MG63 (cell line): ENCODE results near the gene DTL. TPM values are rescaled to one million over a fixed set of nuclear protein-coding genes. Genes with fewer than 3 reads are reported as not detected.

Experiments used
- DNase-seq: peaks from one replicate; pipeline ENCODE4 v3.0.0-alpha.2; 2020
- H3K27me3 ChIP-seq: fragments of 250-450 bp; sonication (Bioruptor Pico); 2 replicates; pipeline ENCODE4 v1.5.1; 2020; ENCODE audit warnings: mild to moderate bottlenecking, moderate library complexity
- H3K36me3 ChIP-seq: fragments of 250-450 bp; sonication (Bioruptor Pico); 2 replicates; pipeline ENCODE4 v1.5.1; 2020; ENCODE audit warnings: mild to moderate bottlenecking, moderate library complexity
- H3K4me3 ChIP-seq: fragments of 250-450 bp; sonication (Bioruptor Pico); 2 replicates; pipeline ENCODE4 v1.5.1; 2020; ENCODE audit warnings: mild to moderate bottlenecking, moderate library complexity
- H3K9me3 ChIP-seq: fragments of 250-450 bp; sonication (Bioruptor Pico); 2 replicates; pipeline ENCODE4 v1.5.1; 2020; ENCODE audit warnings: mild to moderate bottlenecking, moderate library complexity
- total RNA-seq: library from RNA; depleted of rRNA; stranded (reverse); fragments of >200 nt; shearing (Covaris generic); gene quantifications from 2 replicates; pipeline ENCODE4 v1.2.3, GENCODE V29; 2014; ENCODE audit warnings: low replicate concordance

The DTL gene
- total RNA-seq, 1 experiment from 2014 or later, result 35.1 TPM

DNA sequence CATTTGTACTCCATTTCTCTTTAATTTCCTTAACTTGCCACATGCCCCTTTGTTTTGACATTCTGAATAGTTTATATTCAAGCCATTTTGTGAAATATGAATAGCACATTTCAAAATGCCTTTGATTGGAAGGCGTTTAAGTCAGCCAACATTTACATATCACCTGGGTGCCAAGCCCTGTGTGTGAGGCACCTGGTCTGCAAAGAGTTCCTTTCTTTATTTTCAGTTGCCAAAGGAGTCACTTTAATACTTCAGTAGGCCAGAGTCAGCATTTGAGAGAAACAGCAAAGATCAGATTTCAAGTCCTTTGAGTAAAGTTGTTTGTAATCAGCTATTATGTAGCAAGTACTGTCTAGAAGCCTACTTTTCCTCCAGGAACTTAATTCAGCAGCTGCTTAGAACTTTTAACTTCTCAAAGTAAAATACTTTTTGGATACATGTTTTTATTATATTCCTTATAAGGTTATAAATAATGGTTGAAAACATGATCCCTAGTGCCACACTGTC, 70.8 kb downstream of the DTL start:
- DNase-seq, result no peak
- H3K9me3 ChIP-seq, result no peaks in the 10 kb centered on the region
- H3K36me3 ChIP-seq, result peaks cover 40% of the 10 kb centered on the region
- no peak overlapping the region for H3K4me3 ChIP-seq
- no peaks in the 10 kb centered on the region for H3K27me3 ChIP-seq

DNA sequence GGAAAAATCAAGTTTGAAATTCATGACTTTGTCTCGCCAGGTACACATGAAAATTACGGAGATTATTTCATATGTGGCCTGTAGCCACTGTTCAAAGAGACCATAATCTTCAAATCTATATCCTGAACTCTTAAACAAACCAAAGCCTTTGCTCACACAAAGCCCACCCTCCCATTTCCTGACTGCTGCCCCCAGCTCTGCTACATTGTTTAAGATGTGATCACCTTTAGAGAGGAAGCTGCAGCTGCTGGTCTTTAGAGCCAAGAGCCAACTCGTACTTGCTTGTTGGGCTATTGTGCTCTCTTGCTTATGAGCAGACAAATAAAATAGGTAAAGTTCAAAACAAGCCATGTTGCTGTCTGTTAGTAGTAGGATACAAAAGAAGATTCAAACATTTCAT, 71.9 kb downstream of the DTL start:
- Histone ChIP-seq H3K27me3 (no peaks in the 10 kb centered on the region), H3K9me3 (no peaks in the 10 kb centered on the region), H3K4me3 (no peak overlapping the region), H3K36me3 (peaks cover 37% of the 10 kb centered on the region)
- DNase-seq, result no peak

DNA sequence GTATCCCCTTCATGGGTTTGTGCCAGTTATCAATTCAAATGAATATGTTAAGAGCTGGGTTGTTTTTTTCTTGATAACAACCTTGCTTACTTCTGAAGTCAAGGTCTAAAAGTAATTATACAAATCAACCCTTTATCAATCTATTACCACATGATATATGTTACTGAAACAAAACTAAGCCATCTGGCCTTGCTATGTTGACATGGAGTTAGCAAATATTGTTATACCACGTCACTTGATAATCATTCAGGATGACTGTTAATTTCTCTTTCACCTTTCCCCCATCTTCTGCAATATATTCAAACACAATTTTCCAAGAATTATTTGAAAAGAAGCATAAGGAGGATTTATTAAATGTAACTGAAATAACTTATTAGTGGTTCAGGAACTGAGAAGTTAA, 72.6 kb downstream of the DTL start:
- Histone ChIP-seq H3K27me3 (no peaks in the 10 kb centered on the region), H3K4me3 (no peak overlapping the region), H3K36me3 (peaks cover 33% of the 10 kb centered on the region), H3K9me3 (no peaks in the 10 kb centered on the region)
- DNase-seq, result no peak

DNA sequence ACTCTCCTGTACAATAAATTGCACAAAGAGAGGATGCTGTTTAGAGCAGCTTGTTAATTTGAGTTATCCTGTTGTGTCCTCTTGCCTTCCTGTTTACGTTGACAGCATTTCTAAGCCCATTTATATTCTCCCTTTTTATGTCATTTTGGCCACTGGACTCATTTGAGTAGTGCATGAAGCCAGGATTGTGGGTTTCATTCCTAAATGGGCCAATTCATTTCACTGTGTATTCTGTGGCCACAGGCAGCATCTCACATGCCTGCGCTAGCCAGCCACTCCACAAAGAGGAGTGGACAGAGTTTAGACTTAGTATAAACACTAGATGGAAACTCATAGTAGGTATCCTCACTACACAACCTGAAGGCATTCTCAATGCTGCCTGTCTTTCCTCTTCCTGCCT, 73.4 kb downstream of the DTL start:
- no peak for DNase-seq
- peaks cover 33% of the 10 kb centered on the region for H3K36me3 ChIP-seq
- no peak overlapping the region for H3K4me3 ChIP-seq
- H3K27me3 ChIP-seq, result no peaks in the 10 kb centered on the region
- H3K9me3 ChIP-seq, result no peaks in the 10 kb centered on the region

DNA sequence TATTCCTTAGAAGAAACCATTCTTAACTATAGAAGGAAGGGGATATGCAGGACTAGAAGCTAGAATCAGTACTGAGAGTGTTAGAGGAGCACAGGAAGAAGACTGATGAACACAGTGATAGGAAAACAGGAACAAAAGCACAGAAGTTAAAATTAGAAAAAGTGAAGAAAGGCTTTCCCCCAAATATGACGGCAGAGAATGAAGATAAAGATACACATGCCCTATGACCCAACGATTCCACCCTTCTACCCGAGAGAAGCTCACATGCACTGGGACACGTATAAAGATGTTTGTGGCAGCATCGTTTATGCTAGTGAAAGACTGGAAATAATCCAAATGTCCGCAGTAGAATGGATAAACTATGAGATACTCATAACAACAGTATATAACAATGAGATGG, 74.2 kb downstream of the DTL start:
- H3K27me3 ChIP-seq, result no peaks in the 10 kb centered on the region
- DNase-seq, result no peak
- H3K4me3 ChIP-seq, result no peak overlapping the region
- H3K9me3 ChIP-seq, result no peaks in the 10 kb centered on the region
- peaks cover 32% of the 10 kb centered on the region for H3K36me3 ChIP-seq

- Histone ChIP-seq H3K36me3 (peaks cover 23% of the 10 kb centered on the region), H3K9me3 (no peaks in the 10 kb centered on the region), H3K27me3 (no peaks in the 10 kb centered on the region), H3K4me3 (no peak overlapping the region)
- DNase-seq, result peak; percentile 67
These were observed 75.1 kb downstream of the DTL start for GRCh38 chr1:212110617-212111016.

DNA sequence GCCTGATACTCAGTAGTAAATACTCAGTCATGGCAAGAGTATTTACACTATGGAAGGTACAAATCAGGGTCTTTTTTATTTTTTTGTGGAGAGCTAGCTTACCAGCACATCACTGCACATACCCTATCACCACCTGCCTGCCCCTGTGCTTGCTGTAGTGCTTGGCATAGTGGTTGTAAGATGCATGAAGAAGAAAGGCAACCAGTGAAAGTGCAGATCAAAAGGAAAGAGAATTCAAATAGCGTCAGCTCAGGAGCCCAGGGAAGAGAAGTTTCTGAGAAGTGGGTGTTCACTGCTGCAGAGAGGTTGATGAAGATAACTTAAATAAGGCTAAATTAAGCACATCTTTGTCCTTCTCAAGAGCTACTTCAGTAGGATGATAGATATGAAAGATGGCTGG, 76.0 kb downstream of the DTL start:
- peaks cover 16% of the 10 kb centered on the region for H3K36me3 ChIP-seq
- no peaks in the 10 kb centered on the region for H3K9me3 ChIP-seq
- no peaks in the 10 kb centered on the region for H3K27me3 ChIP-seq
- no peak overlapping the region for H3K4me3 ChIP-seq
- no peak for DNase-seq

GRCh38 chr1:212113706-212114105, 78.2 kb downstream of the DTL start:
- no peak overlapping the region for H3K4me3 ChIP-seq
- H3K9me3 ChIP-seq, result no peaks in the 10 kb centered on the region
- DNase-seq, result no peak
- no peaks in the 10 kb centered on the region for H3K27me3 ChIP-seq
- H3K36me3 ChIP-seq, result peaks cover 11% of the 10 kb centered on the region

GRCh38 chr1:212118167-212118871, 82.8 kb downstream of the DTL start:
- no peak for DNase-seq
- Histone ChIP-seq H3K9me3 (no peaks in the 10 kb centered on the region), H3K27me3 (no peaks in the 10 kb centered on the region), H3K36me3 (no peaks in the 10 kb centered on the region), H3K4me3 (no peak overlapping the region)

DNA sequence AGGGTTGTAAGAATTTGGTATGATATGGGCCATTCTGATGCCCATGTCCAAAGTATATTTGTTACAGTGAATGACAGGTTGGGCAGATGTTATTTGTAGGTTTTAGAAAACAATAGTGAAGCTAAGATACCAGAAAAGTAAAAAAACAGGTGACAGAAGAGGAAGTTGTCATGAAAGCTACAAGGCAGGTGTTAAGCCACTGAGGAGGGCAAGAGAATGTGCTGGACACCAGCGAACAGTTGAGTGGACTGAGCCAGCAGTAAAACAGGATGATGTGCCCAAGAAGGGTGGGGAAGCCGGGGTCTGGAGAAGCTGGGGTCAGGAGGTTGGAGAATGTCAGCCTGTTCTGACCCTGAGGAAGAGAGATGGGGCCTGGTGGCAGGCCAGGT, 83.3 kb downstream of the DTL start:
- H3K27me3 ChIP-seq, result no peaks in the 10 kb centered on the region
- no peak for DNase-seq
- no peaks in the 10 kb centered on the region for H3K9me3 ChIP-seq
- H3K36me3 ChIP-seq, result no peaks in the 10 kb centered on the region
- H3K4me3 ChIP-seq, result no peak overlapping the region

DNA sequence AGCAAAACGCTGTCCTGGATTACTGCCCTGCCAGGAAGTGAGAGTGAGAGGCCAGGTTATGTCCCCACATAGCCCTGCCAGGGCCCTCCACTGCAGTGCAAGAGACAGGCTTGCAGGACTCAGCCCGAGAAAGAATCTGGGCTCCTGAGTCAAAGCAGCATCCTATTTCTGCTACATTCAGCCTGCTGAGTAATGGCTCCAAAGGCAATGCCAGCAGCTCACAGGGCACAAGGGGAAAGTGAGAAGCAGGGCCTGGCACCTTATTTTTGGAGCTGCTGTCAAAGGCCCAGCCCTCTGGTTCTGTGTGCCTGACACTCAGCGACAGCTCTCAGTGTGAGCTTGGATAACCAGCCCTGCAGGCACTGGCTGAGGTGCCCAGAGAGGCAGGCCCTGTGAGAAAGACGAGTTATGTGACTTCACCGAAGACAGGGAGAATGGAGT, 83.9 kb downstream of the DTL start:
- Histone ChIP-seq H3K9me3 (no peaks in the 10 kb centered on the region), H3K36me3 (no peaks in the 10 kb centered on the region), H3K27me3 (no peaks in the 10 kb centered on the region), H3K4me3 (no peak overlapping the region)
- DNase-seq, result no peak

DNA sequence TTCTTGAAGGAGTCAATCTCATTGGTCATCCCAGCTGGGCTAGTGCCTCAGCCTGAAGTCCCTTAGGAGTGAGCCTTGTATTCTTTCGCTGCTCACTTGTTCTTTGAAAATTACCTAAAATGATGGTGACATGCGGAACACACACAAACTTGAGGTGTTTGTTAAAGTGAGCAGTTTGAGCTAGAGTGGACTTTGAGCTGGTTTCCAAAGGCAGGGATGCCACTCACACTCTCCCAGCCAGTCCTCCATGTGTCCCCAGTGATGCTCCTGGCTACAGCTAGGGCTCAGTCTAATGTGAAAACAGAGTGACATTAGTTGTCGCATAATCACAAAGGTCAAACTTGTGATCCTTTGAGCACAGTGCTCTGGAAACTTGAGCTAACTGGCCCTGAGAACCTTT, 84.3 kb downstream of the DTL start:
- Histone ChIP-seq H3K27me3 (no peaks in the 10 kb centered on the region), H3K9me3 (no peaks in the 10 kb centered on the region), H3K4me3 (no peak overlapping the region), H3K36me3 (no peaks in the 10 kb centered on the region)
- no peak for DNase-seq

GRCh38 chr1:212121779-212122178, 86.2 kb downstream of the DTL start:
- Histone ChIP-seq H3K9me3 (no peaks in the 10 kb centered on the region), H3K36me3 (no peaks in the 10 kb centered on the region), H3K27me3 (no peaks in the 10 kb centered on the region), H3K4me3 (no peak overlapping the region)
- DNase-seq, result no peak

GRCh38 chr1:212124690-212125582, 89.4 kb downstream of the DTL start:
- no peak for DNase-seq
- Histone ChIP-seq H3K36me3 (no peaks in the 10 kb centered on the region), H3K9me3 (no peaks in the 10 kb centered on the region), H3K4me3 (no peak overlapping the region), H3K27me3 (no peaks in the 10 kb centered on the region)

GRCh38 chr1:212125654-212126053, 90.1 kb downstream of the DTL start:
- no peak for DNase-seq
- H3K4me3 ChIP-seq, result no peak overlapping the region
- H3K36me3 ChIP-seq, result no peaks in the 10 kb centered on the region
- no peaks in the 10 kb centered on the region for H3K9me3 ChIP-seq
- H3K27me3 ChIP-seq, result no peaks in the 10 kb centered on the region

GRCh38 chr1:212127221-212127620, 91.7 kb downstream of the DTL start:
- Histone ChIP-seq H3K27me3 (no peaks in the 10 kb centered on the region), H3K36me3 (no peaks in the 10 kb centered on the region), H3K9me3 (no peaks in the 10 kb centered on the region), H3K4me3 (no peak overlapping the region)
- DNase-seq, result no peak

GRCh38 chr1:212129781-212130180, 94.2 kb downstream of the DTL start:
- Histone ChIP-seq H3K4me3 (no peak overlapping the region), H3K9me3 (no peaks in the 10 kb centered on the region), H3K27me3 (no peaks in the 10 kb centered on the region), H3K36me3 (no peaks in the 10 kb centered on the region)
- no peak for DNase-seq

DNA sequence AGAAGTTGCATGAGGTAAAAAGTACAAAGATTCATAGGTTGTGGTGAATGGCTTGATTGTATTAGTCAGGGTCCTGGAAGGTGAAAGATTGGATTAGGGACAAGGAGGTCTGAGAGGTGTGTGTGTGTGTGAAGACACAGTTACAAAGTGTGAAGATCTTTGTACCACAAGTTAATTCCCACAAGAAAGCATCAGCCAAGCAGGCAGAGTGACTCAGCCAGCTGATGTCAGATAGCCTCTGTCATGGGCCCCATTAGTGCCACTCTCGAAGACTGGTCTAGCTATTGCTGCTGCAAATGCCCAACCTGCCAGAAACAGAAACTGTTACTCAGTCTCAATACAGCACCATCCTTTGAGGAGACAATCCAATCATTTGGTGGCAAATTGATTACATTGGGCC, 96.5 kb downstream of the DTL start:
- no peaks in the 10 kb centered on the region for H3K36me3 ChIP-seq
- DNase-seq, result no peak
- no peaks in the 10 kb centered on the region for H3K27me3 ChIP-seq
- H3K4me3 ChIP-seq, result no peak overlapping the region
- H3K9me3 ChIP-seq, result no peaks in the 10 kb centered on the region; the same call in 1 of the 2 replicates
